ENCODE data around the gene TEX54.

Gene TEX54

DNA sequence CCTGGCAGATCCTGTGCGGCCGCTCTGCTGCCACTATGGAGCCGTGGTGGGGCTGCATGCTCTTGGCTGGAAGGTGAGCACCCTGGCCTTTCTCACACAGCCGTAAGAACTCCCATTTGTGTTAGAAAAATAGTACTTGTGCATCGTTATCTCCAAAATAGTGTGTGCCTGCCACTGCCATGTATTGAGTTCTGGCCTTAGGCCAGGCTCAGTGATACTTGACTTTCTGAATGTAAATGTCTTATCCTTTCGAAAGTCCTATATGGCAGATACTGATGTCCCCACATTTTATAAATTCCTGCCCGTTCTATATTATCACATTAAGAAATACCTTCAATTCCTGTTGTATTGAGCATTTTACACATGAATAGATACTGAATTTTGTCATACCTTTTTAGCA is 49.9 kb downstream of the TEX54 start:
- DNase-seq: no peak
